OCI-LY7 (cell line): ENCODE measurements around the gene HCST.
"Not testable (repeated sequence)": the region's sequence is repeated elsewhere in the genome, so short reads cannot be mapped to it uniquely, and the experiment has no call there.

Experiments used
- CTCF ChIP-seq: fragments of 200-600 bp; sonication (generic); conservative IDR thresholded peaks from 2 replicates; pipeline ENCODE4 v1.5.1; 2014; ENCODE audit warnings: mild to moderate bottlenecking, antibody characterized with exemption, low read length, moderate library complexity, mixed read lengths
- EZH2phosphoT487 ChIP-seq: fragments of 200-600 bp; sonication (generic); IDR thresholded peaks from 2 replicates; pipeline ENCODE4 v1.6.1; 2018; ENCODE audit warnings: low read depth, borderline replicate concordance, mild to moderate bottlenecking, mixed run types, antibody characterized with exemption, low read length, moderate library complexity, mixed read lengths

DNA sequence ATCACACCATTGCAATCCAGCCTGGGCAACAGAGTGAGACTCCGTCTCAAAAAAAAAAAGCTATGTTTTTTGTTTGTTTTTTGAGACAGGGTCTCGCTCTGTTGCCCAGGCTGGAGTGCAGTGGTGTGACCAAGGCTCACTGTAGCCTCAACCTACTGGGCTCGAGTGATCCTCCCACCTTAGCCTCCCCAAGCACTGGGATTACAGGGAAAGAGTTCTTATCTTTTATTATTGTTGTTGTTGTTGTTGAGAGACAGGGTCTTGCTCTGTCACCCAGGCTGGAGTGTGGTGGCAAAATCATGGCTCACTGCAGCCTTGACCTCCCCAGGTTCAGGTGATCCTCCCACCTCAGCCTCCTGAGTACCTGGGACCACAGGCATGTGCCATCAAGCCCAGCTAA, 10.5 kb upstream of the HCST start:
- TF ChIP-seq CTCF, EZH2phosphoT487: not testable (repeated sequence)
